Stomach (tissue), 9 donors: ENCODE measurements around the gene ZBTB49. TPM values are rescaled to one million over a fixed set of nuclear protein-coding genes. Genes with fewer than 3 reads are reported as not detected.

ENCODE experiments used
- DNase-seq, 2 donors: peaks; one replicate each; pipeline versions ENCODE4 v3.0.0 to v3.0.0-alpha.2; 2013 to 2019
- H3K27ac ChIP-seq, 5 donors: fragments of 200-600 bp in 4 of 5; sonication (generic) in 4 of 5; one replicate each; pipeline ENCODE4 v1.5.1; 2013 to 2019; ENCODE audit warnings: mild to moderate bottlenecking in 1 of 5, moderate library complexity in 1 of 5
- H3K27me3 ChIP-seq, 3 donors: fragments of 200-600 bp; sonication (generic); one replicate each; pipeline ENCODE4 v1.5.1; 2017 to 2019; ENCODE audit warnings: mixed run types in 1 of 3
- H3K36me3 ChIP-seq, 4 donors: fragments of 200-600 bp; sonication (generic); 1 replicate in 3 of 4; 2 replicates in 1 of 4; pipeline ENCODE4 v1.5.1; 2016 to 2019
- H3K4me1 ChIP-seq, 4 donors: fragments of 200-600 bp; sonication (generic); one replicate each; pipeline ENCODE4 v1.5.1; 2016 to 2019
- H3K4me3 ChIP-seq, 4 donors: fragments of 200-600 bp; sonication (generic) in 3 of 4; one replicate each; pipeline ENCODE4 v1.5.1; 2016 to 2019; ENCODE audit warnings: mild to moderate bottlenecking in 1 of 4
- H3K9me3 ChIP-seq, 4 donors: fragments of 200-600 bp; sonication (generic); one replicate each; pipeline ENCODE4 v1.5.1; 2016 to 2019
- EP300 ChIP-seq: sonication (generic); formaldehyde crosslinking; IDR thresholded peaks from one replicate; pipeline ENCODE4 v1.6.1; 2017; ENCODE audit warnings: antibody characterized with exemption
- POLR2A ChIP-seq, 4 donors: fragments of 450-650 bp; IDR thresholded peaks; one replicate each; pipeline ENCODE4 v1.6.1; 2016; ENCODE audit warnings: antibody characterized with exemption in 4 of 4, control low read depth in 2 of 4, mild to moderate bottlenecking in 1 of 4, moderate library complexity in 1 of 4
- POLR2AphosphoS5 ChIP-seq, 3 donors: sonication (generic); formaldehyde crosslinking; IDR thresholded peaks; one replicate each; pipeline ENCODE4 v1.6.1; 2016; ENCODE audit warnings: antibody characterized with exemption in 3 of 3
- WGBS, 5 donors: extraction: QIAGEN DNeasy Blood & Tissue Kit in 3 of 5; methylation state at CpG; one replicate each; pipeline versions ENCODE4 v1.1.5 to v1.1.7; 2013 to 2018; 5-methylcytosine and 5-hydroxymethylcytosine counted together
- intact Hi-C: fragments of 100-400 bp; cut with DNase I; formaldehyde crosslinking; loops from one replicate; pipeline ENCODE4 v1.15.1; 2023; ENCODE audit warnings: low total_unique reads
- polyA plus RNA-seq, 3 donors: library from polyadenylated mRNA; stranded (reverse); fragments of 200-250 nt; gene quantifications; one replicate each; pipeline ENCODE4 v1.2.3, GENCODE V29; 2013
- total RNA-seq, 5 donors: library from RNA; depleted of rRNA; stranded (reverse); fragments of >200 nt; gene quantifications; one replicate each; pipeline versions ENCODE4 v1.1.0 to v1.2.3, GENCODE V29; 2014 to 2016
- TF ChIP-seq, protein P1 (sequence below), 7 experiments: fragments of 450-650 bp in 4 of 7; fragments of 200-600 bp in 3 of 7; sonication (generic) in 3 of 7; IDR thresholded peaks; one replicate each; pipeline ENCODE4 v1.5.1; 2016 to 2019; ENCODE audit warnings: antibody characterized with exemption in 7 of 7, control low read depth in 2 of 7, mild to moderate bottlenecking in 1 of 7
- donor health status: healthy with polysubstance abuse.
- donor health status: Bipolar disorder and iron deficiency.
- donor health status: healthy.

Gene ZBTB49
- total and polyA plus RNA-seq, 8 donors = 0.29 to 7.6 (median 2.7) TPM; not detected in 1

- intact Hi-C loops = no loop called here
- no peak for DNase-seq
- no peaks in the 10 kb centered on the region for H3K9me3 ChIP-seq
- peaks cover 0 to 4% (median 0%) of the 10 kb centered on the region in 4 donors for H3K4me1 ChIP-seq
- TF ChIP-seq POLR2AphosphoS5 (IDR thresholded peaks at IDR 0.05) (no peak), POLR2A (IDR thresholded peaks at IDR 0.05) (no peak), EP300 (no peak)
- H3K4me3 ChIP-seq = no peak overlapping the region
- no peaks in the 10 kb centered on the region for H3K36me3 ChIP-seq
- peaks cover 0 to 6% (median 0%) of the 10 kb centered on the region in 3 donors for H3K27me3 ChIP-seq
- no peak overlapping the region for H3K27ac ChIP-seq
- 88 to 100% (median 95%) methylated on average over 1 of the region's 1 CpG for WGBS, 5 donors
Measured at GRCh38 chr4:4328206-4328605, 38.2 kb downstream of the ZBTB49 start.

GRCh38 chr4:4328840-4329239 is 38.8 kb downstream of the ZBTB49 start:
- Histone ChIP-seq H3K36me3 (no peaks in the 10 kb centered on the region), H3K4me3 (no peak overlapping the region), H3K27me3 (peaks cover 0 to 6% (median 0%) of the 10 kb centered on the region in 3 donors), H3K4me1 (peaks cover 0 to 5% (median 0%) of the 10 kb centered on the region in 4 donors), H3K9me3 (no peaks in the 10 kb centered on the region), H3K27ac (no peak overlapping the region)
- TF ChIP-seq, protein P1, sequence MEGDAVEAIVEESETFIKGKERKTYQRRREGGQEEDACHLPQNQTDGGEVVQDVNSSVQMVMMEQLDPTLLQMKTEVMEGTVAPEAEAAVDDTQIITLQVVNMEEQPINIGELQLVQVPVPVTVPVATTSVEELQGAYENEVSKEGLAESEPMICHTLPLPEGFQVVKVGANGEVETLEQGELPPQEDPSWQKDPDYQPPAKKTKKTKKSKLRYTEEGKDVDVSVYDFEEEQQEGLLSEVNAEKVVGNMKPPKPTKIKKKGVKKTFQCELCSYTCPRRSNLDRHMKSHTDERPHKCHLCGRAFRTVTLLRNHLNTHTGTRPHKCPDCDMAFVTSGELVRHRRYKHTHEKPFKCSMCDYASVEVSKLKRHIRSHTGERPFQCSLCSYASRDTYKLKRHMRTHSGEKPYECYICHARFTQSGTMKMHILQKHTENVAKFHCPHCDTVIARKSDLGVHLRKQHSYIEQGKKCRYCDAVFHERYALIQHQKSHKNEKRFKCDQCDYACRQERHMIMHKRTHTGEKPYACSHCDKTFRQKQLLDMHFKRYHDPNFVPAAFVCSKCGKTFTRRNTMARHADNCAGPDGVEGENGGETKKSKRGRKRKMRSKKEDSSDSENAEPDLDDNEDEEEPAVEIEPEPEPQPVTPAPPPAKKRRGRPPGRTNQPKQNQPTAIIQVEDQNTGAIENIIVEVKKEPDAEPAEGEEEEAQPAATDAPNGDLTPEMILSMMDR (IDR thresholded peaks at IDR 0.05) = no peak
- no peak for TF ChIP-seq POLR2A (IDR thresholded peaks at IDR 0.05)
- TF ChIP-seq POLR2AphosphoS5 (IDR thresholded peaks at IDR 0.05) = no peak
- TF ChIP-seq EP300 = no peak
- intact Hi-C loops = no loop called here
- WGBS, 5 donors = 81 to 93% (median 86%) methylated on average over 4 of the region's 4 CpGs
- DNase-seq = no peak

DNA sequence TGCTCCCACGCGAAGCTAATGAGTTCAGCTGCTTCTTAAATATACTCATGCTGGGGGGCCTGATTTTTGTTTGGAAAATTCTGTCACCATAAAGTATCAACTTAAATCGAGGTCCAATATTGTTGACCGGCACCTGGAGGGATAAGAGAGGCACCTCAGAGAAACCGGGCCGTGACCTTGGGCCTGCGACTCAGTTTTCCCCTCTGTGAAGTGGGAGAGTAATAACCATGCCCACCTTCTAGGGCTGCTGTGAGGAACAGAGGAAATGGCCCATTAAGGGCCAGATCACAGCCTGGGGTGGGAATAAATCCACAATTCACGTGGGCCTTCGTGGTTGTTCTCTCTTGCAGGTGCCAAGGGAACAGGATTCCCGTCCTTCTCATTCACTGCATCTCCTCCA is 39.4 kb downstream of the ZBTB49 start:
- Histone ChIP-seq H3K27ac (no peak overlapping the region), H3K4me3 (no peak overlapping the region), H3K27me3 (peaks cover 0 to 6% (median 0%) of the 10 kb centered on the region in 3 donors), H3K4me1 (peaks cover 0 to 5% (median 0%) of the 10 kb centered on the region in 4 donors), H3K9me3 (no peaks in the 10 kb centered on the region), H3K36me3 (no peaks in the 10 kb centered on the region)
- TF ChIP-seq, protein P1 (IDR thresholded peaks at IDR 0.05) = no peak
- no peak for TF ChIP-seq EP300
- TF ChIP-seq POLR2AphosphoS5 (IDR thresholded peaks at IDR 0.05) = no peak
- no peak for TF ChIP-seq POLR2A (IDR thresholded peaks at IDR 0.05)
- DNase-seq = no peak
- 90 to 91% (median 91%) methylated on average over 10 of the region's 10 CpGs for WGBS, 5 donors
- intact Hi-C loops = no loop called here

- WGBS, 5 donors = 80 to 85% (median 82%) methylated on average over 5 of the region's 5 CpGs
- no peaks in the 10 kb centered on the region for H3K9me3 ChIP-seq
- H3K4me1 ChIP-seq = peaks cover 0 to 5% (median 0%) of the 10 kb centered on the region in 4 donors
- H3K36me3 ChIP-seq = no peaks in the 10 kb centered on the region
- no peak overlapping the region for H3K4me3 ChIP-seq
- DNase-seq = no peak
- TF ChIP-seq, protein P1 (IDR thresholded peaks at IDR 0.05) = no peak
- TF ChIP-seq EP300 (no peak), POLR2AphosphoS5 (IDR thresholded peaks at IDR 0.05) (no peak)
- intact Hi-C loops = no loop called here
- H3K27ac ChIP-seq = no peak overlapping the region
- peaks cover 0 to 6% (median 0%) of the 10 kb centered on the region in 3 donors for H3K27me3 ChIP-seq
Measured at GRCh38 chr4:4330794-4331193, 40.7 kb downstream of the ZBTB49 start.

GRCh38 chr4:4332529-4332928 is 42.5 kb downstream of the ZBTB49 start:
- TF ChIP-seq POLR2AphosphoS5 (IDR thresholded peaks at IDR 0.05) (no peak), POLR2A (IDR thresholded peaks at IDR 0.05) (no peak)
- TF ChIP-seq, protein P1 (IDR thresholded peaks at IDR 0.05) = no peak
- 83 to 91% (median 87%) methylated on average over 3 of the region's 3 CpGs for WGBS, 5 donors
- peaks cover 0 to 5% (median 0%) of the 10 kb centered on the region in 4 donors for H3K4me1 ChIP-seq
- peaks cover 0 to 5% (median 0%) of the 10 kb centered on the region in 3 donors for H3K27me3 ChIP-seq
- no peaks in the 10 kb centered on the region for H3K9me3 ChIP-seq
- no peak overlapping the region for H3K4me3 ChIP-seq
- no peak for DNase-seq
- H3K27ac ChIP-seq = no peak overlapping the region
- intact Hi-C loops = no loop called here
- H3K36me3 ChIP-seq = no peaks in the 10 kb centered on the region
